Thoracic aorta (tissue), 2 donors: Measurements from ENCODE around the gene ATP6V0D1. TPM values are rescaled to one million over a fixed set of nuclear protein-coding genes. Genes with fewer than 3 reads are reported as not detected.

Experiments
- ATAC-seq: fragments of 150-250 bp; one replicate; pipeline ENCODE4 v1.8.0; 2017; ENCODE audit warnings: low read depth; ENCODE audit not compliant: insufficient number of reproducible peaks, low FRiP score
- DNase-seq: peaks from one replicate; pipeline ENCODE4 v3.0.0-alpha.2; 2020; ENCODE audit warnings: low spot score
- H3K27ac ChIP-seq, 2 donors: fragments of 200-600 bp; sonication (generic); 1 replicate in 1 of 2; 2 replicates in 1 of 2; pipeline ENCODE4 v1.5.1; 2016; ENCODE audit warnings: mild to moderate bottlenecking in 2 of 2, moderate library complexity in 2 of 2
- H3K27me3 ChIP-seq: fragments of 200-600 bp; sonication (generic); replicated peaks from 2 replicates; pipeline ENCODE4 v1.6.0; 2016; ENCODE audit warnings: mild to moderate bottlenecking; ENCODE audit not compliant: insufficient read depth
- H3K36me3 ChIP-seq: fragments of 200-600 bp; sonication (generic); one replicate; pipeline ENCODE4 v1.5.1; 2016
- H3K4me1 ChIP-seq, 2 donors: fragments of 200-600 bp; sonication (generic); 1 replicate in 1 of 2; 2 replicates in 1 of 2; pipeline versions ENCODE4 v1.5.1 to v1.6.0; 2016; ENCODE audit warnings: low read depth in 2 of 2, mild to moderate bottlenecking in 1 of 2; ENCODE audit not compliant: control insufficient read depth in 1 of 2
- H3K4me3 ChIP-seq: fragments of 200-600 bp; sonication (generic); 2 replicates; pipeline ENCODE4 v1.5.1; 2016; ENCODE audit warnings: mild to moderate bottlenecking
- H3K9me3 ChIP-seq: fragments of 200-600 bp; sonication (generic); 2 replicates; pipeline ENCODE4 v1.5.1; 2016
- total RNA-seq, 2 donors: library from RNA; depleted of rRNA; stranded (reverse); fragments of >200 nt; gene quantifications; one replicate each; pipeline versions ENCODE4 v1.1.0 to v1.2.3, GENCODE V29; 2016
- TF ChIP-seq, protein P1 (sequence below): fragments of 200-600 bp; sonication (generic); IDR thresholded peaks from one replicate; pipeline ENCODE4 v1.5.1; 2019; ENCODE audit warnings: antibody characterized with exemption

ATP6V0D1 gene
- total RNA-seq, 2 donors from 2014 or later, result 68.6 to 72.7 TPM

DNA sequence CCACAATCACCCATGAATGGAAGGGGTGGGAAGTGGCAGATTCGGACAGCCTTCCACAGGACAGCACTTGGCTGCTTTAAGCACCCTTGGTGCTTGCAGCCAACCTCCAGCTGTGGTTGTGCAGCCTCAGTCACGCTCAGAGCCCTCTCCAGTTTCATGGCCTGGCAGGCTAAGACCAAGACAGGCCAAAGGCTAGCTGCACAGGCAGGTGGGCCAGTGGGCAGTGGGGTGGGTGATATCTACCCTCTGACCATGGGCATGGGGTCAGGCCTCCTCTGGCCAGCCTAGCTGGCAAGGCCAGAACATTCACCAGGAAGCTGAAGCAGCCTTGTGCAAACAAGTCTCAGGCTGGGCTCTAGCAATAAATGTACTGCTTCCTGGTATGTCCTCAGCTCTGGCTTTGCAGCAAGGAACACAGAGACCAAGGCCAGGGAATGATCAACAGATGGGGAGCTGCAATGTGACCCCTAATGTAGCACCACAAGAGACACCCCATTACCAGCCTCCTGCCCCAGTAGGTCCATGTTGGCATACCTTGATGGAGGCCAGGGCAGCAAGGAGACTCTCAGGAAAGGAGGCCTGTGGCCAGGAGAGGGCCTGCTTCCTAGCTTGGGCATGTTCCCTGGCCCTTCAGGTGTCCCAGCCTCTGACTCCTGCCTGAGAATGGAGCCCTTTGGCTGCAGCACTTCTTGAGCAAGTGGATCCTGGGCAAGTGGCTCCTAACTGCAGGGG is 29.1 kb downstream of the ATP6V0D1 start:
- H3K27me3 ChIP-seq, result no peaks in the 10 kb centered on the region
- peaks cover 3 to 40% of the 10 kb centered on the region in 2 donors for H3K4me1 ChIP-seq
- H3K4me3 ChIP-seq, result no peak overlapping the region
- TF ChIP-seq, protein P1, sequence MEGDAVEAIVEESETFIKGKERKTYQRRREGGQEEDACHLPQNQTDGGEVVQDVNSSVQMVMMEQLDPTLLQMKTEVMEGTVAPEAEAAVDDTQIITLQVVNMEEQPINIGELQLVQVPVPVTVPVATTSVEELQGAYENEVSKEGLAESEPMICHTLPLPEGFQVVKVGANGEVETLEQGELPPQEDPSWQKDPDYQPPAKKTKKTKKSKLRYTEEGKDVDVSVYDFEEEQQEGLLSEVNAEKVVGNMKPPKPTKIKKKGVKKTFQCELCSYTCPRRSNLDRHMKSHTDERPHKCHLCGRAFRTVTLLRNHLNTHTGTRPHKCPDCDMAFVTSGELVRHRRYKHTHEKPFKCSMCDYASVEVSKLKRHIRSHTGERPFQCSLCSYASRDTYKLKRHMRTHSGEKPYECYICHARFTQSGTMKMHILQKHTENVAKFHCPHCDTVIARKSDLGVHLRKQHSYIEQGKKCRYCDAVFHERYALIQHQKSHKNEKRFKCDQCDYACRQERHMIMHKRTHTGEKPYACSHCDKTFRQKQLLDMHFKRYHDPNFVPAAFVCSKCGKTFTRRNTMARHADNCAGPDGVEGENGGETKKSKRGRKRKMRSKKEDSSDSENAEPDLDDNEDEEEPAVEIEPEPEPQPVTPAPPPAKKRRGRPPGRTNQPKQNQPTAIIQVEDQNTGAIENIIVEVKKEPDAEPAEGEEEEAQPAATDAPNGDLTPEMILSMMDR, result no peak
- DNase-seq (no peak), ATAC-seq (no peak)
- peaks cover 17% of the 10 kb centered on the region for H3K36me3 ChIP-seq
- H3K27ac ChIP-seq, result no peak overlapping the region
- H3K9me3 ChIP-seq, result no peaks in the 10 kb centered on the region

DNA sequence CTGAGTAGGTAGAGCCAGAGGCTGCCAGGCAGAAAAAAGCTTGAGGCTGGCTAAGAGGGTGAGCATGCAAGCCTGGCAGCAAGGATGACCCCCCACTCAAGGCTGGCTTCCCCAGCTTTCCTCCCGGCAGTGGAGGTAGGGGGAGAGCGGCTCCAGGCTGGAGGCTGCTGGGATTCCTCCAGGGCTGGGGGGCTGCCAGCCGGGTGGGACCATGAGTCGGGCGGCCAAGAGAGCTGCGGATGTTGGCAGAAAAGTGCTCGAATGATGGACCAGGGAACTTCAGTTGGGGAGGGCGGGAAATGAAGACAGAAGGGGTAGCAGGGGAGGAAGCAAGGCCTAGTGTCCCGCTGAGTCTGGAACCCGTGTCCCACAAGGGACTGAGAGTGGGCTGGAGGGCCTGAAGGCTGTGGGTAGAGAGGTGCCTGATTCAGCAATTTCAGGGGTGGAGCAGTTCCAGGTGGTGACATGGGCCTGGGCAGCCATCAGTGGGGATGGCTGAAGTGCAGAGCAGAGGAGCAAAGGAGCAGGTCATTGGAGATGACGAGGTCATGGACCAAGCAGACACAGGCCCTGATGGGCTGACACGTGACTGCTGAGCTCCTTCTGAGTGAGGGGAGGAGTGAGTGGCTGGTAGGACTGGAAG is 29.8 kb downstream of the ATP6V0D1 start:
- ATAC-seq (no peak), DNase-seq (no peak)
- H3K36me3 ChIP-seq, result peaks cover 17% of the 10 kb centered on the region
- H3K27ac ChIP-seq, result no peak overlapping the region
- H3K9me3 ChIP-seq, result no peaks in the 10 kb centered on the region
- TF ChIP-seq, protein P1, result no peak
- no peak overlapping the region for H3K4me3 ChIP-seq
- H3K4me1 ChIP-seq, result peaks cover 0 to 36% of the 10 kb centered on the region in 2 donors
- H3K27me3 ChIP-seq, result no peaks in the 10 kb centered on the region

DNA sequence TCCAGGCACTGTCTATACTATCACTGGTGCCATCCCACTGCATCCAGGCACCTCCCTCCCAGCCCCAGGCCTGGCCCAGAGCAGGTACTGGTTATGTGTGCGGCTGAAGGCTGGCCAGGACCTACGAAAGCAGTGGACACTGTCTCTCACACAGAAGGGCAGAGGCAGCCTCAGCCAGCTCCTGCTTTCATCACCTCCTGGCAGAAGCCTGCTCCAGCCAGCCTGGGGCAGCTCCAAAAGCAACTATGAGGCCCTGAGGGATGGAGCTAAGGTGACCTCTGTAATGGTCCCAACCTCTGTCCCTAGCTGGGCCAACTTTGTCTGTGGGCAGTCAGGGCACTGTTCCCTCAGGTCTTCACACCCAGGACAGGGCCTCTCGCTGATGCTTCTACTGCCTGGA is 31.2 kb downstream of the ATP6V0D1 start:
- Histone ChIP-seq H3K36me3 (peaks cover 23% of the 10 kb centered on the region), H3K4me3 (no peak overlapping the region), H3K27me3 (no peaks in the 10 kb centered on the region), H3K9me3 (no peaks in the 10 kb centered on the region), H3K4me1 (peaks cover 0 to 38% of the 10 kb centered on the region in 2 donors), H3K27ac (no peak overlapping the region)
- TF ChIP-seq, protein P1, result no peak
- no peak for ATAC-seq
- DNase-seq, result no peak

DNA sequence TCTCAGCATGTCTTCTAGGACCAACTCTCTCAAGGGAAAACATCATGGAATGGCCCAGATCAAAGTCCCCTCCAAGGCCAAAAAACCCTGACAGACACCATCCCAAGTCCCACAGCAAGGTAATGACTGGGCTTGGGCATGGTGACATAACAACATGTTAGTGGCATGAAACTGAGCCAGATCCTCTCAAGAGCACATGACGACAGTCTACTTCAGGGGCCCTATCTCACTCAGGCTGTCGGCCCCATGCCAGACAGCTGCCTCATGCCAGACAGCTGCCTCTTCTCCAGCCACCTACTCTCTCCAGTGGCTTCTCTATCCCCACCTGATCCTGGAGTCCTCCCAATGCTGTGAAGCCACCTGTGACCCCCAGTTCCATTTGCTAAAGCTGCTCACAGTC is 31.6 kb downstream of the ATP6V0D1 start:
- no peak overlapping the region for H3K27ac ChIP-seq
- H3K4me3 ChIP-seq, result no peak overlapping the region
- H3K27me3 ChIP-seq, result no peaks in the 10 kb centered on the region
- H3K36me3 ChIP-seq, result peaks cover 24% of the 10 kb centered on the region
- ATAC-seq (no peak), DNase-seq (no peak)
- TF ChIP-seq, protein P1, result no peak
- H3K4me1 ChIP-seq, result peaks cover 0 to 38% of the 10 kb centered on the region in 2 donors
- no peaks in the 10 kb centered on the region for H3K9me3 ChIP-seq

DNA sequence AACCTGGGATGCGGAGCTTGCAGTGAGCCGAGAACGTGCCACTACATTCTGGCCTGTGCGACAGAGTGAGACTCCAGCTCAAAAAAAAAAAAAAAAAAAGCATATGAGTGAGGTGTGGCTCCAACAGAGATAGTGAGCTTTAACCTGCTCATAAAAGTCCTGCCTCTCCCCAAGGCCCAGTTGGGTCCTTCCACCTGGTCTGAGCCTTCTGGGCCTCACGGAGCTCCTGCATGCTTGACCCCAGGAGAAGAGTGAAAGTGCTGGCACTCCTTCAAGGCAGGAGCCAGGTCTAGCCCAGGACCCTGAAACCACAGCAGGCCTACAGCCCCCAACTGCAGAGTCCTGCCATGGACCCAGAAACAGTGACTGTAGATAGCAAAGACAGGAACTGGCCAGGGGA is 32.4 kb downstream of the ATP6V0D1 start:
- DNase-seq (no peak), ATAC-seq (no peak)
- TF ChIP-seq, protein P1, result no peak
- peaks cover 0 to 45% of the 10 kb centered on the region in 2 donors for H3K4me1 ChIP-seq
- H3K27ac ChIP-seq, result no peak overlapping the region
- H3K36me3 ChIP-seq, result peaks cover 27% of the 10 kb centered on the region
- H3K4me3 ChIP-seq, result no peak overlapping the region
- H3K27me3 ChIP-seq, result no peaks in the 10 kb centered on the region
- H3K9me3 ChIP-seq, result no peaks in the 10 kb centered on the region
